ENCODE data around the gene PIM2.

The PIM2 gene

GRCh38 chrX:48894891-48895290, 23.9 kb downstream of the PIM2 start:
- TF ChIP-seq BHLHE40 (IDR thresholded peaks at IDR 0.05; ENCODE audit: borderline replicate concordance) (no peak), FOXA1 (IDR thresholded peaks at IDR 0.05) (no peak), NFRKB (IDR thresholded peaks at IDR 0.05) (no peak), ARNT (IDR thresholded peaks at IDR 0.05) (no peak), FOXK2 (IDR thresholded peaks at IDR 0.05) (no peak), ZNF384 (IDR thresholded peaks at IDR 0.05) (no peak), TARDBP (IDR thresholded peaks at IDR 0.05) (no peak), ELF4 (IDR thresholded peaks at IDR 0.05) (no peak), SP1 (IDR thresholded peaks at IDR 0.05) (no peak), CTBP1 (IDR thresholded peaks at IDR 0.05; ENCODE audit: borderline replicate concordance) (no peak)
- CTCF ChIA-PET = no interaction called here
- no peak for DNase-seq (ENCODE audit: extremely low spot score)
- POLR2A ChIA-PET = no interaction called here

- POLR2A ChIA-PET = interaction anchor here (1.2 to 1.4 kb wide), 2 partner anchors 18 to 217 kb away, joined by 3 to 4 read pairs; partner anchors contain the start of gene SLC35A2
- no peak for DNase-seq (ENCODE audit: extremely low spot score)
- CTCF ChIA-PET = interaction anchor here (0.7 kb wide), 1 partner anchor 66 kb away, joined by 5 read pairs; no protein-coding TSS in a partner anchor
- TF ChIP-seq, protein P1, sequence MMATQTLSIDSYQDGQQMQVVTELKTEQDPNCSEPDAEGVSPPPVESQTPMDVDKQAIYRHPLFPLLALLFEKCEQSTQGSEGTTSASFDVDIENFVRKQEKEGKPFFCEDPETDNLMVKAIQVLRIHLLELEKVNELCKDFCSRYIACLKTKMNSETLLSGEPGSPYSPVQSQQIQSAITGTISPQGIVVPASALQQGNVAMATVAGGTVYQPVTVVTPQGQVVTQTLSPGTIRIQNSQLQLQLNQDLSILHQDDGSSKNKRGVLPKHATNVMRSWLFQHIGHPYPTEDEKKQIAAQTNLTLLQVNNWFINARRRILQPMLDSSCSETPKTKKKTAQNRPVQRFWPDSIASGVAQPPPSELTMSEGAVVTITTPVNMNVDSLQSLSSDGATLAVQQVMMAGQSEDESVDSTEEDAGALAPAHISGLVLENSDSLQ (IDR thresholded peaks at IDR 0.05) = no peak
- TF ChIP-seq ZNF384 (IDR thresholded peaks at IDR 0.05) (no peak), NFRKB (IDR thresholded peaks at IDR 0.05) (no peak), SP1 (IDR thresholded peaks at IDR 0.05) (no peak), FOXK2 (IDR thresholded peaks at IDR 0.05) (no peak), ARNT (IDR thresholded peaks at IDR 0.05) (no peak), TARDBP (IDR thresholded peaks at IDR 0.05) (no peak), BHLHE40 (IDR thresholded peaks at IDR 0.05; ENCODE audit: borderline replicate concordance) (no peak), FOXM1 (IDR thresholded peaks at IDR 0.05; ENCODE audit: borderline replicate concordance) (no peak), LEF1 (IDR thresholded peaks at IDR 0.05; ENCODE audit: borderline replicate concordance) (no peak), FOXA1 (IDR thresholded peaks at IDR 0.05) (no peak), CTBP1 (IDR thresholded peaks at IDR 0.05; ENCODE audit: borderline replicate concordance) (no peak), ELF4 (IDR thresholded peaks at IDR 0.05) (no peak), HDGF (IDR thresholded peaks at IDR 0.05; ENCODE audit: borderline replicate concordance) (no peak), L3MBTL2 (conservative IDR thresholded peaks at IDR 0.05) (no peak), SUZ12 (IDR thresholded peaks at IDR 0.05) (no peak)
Measured at GRCh38 chrX:48893556-48894348, 25.1 kb downstream of the PIM2 start.

DNA sequence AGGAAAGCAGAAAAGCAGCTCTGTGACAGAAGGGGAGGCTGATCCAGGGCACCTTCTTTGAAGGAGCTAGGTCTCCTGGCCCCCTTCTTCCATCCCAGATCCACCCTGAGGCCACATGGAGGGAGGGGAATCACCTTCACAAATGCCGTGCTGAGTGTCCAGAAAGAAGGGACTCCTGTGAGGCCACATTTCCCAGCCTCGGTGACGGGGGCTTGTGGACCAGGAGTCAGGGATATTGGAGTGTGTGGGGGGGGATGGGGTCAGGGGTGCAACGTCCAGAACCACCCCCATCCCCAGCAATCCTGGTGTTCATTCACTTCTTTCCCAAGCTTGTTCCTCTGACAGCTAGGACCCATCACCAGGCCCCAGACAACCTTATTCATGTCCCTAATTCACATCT, 25.9 kb downstream of the PIM2 start:
- CTCF ChIA-PET = interaction anchor here (0.7 kb wide), 1 partner anchor 65 kb away, joined by 5 read pairs; no protein-coding TSS in a partner anchor
- POLR2A ChIA-PET = interaction anchor here (1.2 to 1.4 kb wide), 2 partner anchors 19 to 216 kb away, joined by 3 to 4 read pairs; partner anchors contain the start of gene SLC35A2
- no peak for TF ChIP-seq BHLHE40 (IDR thresholded peaks at IDR 0.05; ENCODE audit: borderline replicate concordance)
- no peak for TF ChIP-seq ZNF384 (IDR thresholded peaks at IDR 0.05)
- TF ChIP-seq CTBP1 (IDR thresholded peaks at IDR 0.05; ENCODE audit: borderline replicate concordance) = no peak
- TF ChIP-seq TARDBP (IDR thresholded peaks at IDR 0.05) = no peak
- no peak for TF ChIP-seq NFRKB (IDR thresholded peaks at IDR 0.05)
- TF ChIP-seq FOXA1 (IDR thresholded peaks at IDR 0.05) = no peak
- no peak for TF ChIP-seq L3MBTL2 (conservative IDR thresholded peaks at IDR 0.05)
- TF ChIP-seq ELF4 (IDR thresholded peaks at IDR 0.05) = no peak
- TF ChIP-seq FOXK2 (IDR thresholded peaks at IDR 0.05) = no peak
- no peak for TF ChIP-seq LEF1 (IDR thresholded peaks at IDR 0.05; ENCODE audit: borderline replicate concordance)
- no peak for TF ChIP-seq HDGF (IDR thresholded peaks at IDR 0.05; ENCODE audit: borderline replicate concordance)
- TF ChIP-seq FOXM1 (IDR thresholded peaks at IDR 0.05; ENCODE audit: borderline replicate concordance) = no peak
- TF ChIP-seq, protein P1 (IDR thresholded peaks at IDR 0.05) = no peak
- TF ChIP-seq ARNT (IDR thresholded peaks at IDR 0.05) = no peak
- DNase-seq (ENCODE audit: extremely low spot score) = no peak

DNA sequence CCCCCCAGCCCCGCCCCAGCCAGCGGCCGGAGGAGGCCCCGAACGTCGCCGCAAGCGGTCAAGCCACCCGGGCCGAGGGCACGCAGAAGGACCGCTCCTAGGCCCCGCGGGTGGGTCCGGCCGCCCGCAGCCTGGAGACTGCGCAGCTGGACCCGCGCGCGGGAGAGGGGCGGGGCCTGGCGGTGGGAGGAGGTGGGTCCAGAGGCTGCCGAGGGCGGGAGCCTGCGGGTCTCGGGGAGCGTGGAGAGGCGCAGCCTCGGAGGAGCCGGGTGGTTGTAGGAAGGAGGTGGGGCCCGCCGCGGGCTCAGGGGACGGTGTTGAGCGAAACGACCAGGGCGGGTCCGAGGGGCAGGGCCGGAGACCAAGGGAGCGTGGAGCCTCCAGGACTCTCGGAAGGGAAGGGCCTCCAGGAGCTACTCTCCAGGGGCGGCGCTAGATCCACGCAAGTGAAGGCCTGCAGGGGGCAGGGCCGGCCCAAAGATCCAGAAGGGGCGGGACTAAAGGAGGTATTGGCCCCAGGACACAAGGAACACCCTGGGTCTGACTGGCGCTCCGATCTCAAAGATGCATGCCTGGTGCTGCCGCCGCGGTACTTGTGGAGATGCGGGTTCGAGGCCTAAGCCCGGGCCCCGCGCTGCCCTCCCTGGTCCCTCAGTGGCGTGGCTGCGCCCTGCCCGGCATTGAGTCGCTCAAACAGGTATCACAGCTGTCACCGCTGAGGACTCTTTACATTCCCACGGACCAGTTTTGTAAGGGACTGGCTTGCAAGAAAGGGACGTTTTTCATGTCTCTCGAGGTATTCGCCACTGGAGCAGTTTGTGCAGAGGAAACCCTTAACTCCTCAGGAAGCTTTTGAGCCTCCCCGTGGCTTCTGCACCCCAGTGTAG, 27.2 kb downstream of the PIM2 start:
- CTCF ChIA-PET = no interaction called here
- TF ChIP-seq ZNF384 (IDR thresholded peaks at IDR 0.05) = no peak
- no peak for TF ChIP-seq BHLHE40 (IDR thresholded peaks at IDR 0.05; ENCODE audit: borderline replicate concordance)
- TF ChIP-seq NFRKB (IDR thresholded peaks at IDR 0.05) = no peak
- TF ChIP-seq L3MBTL2 (conservative IDR thresholded peaks at IDR 0.05) = no peak
- no peak for TF ChIP-seq FOXM1 (IDR thresholded peaks at IDR 0.05; ENCODE audit: borderline replicate concordance)
- no peak for TF ChIP-seq LEF1 (IDR thresholded peaks at IDR 0.05; ENCODE audit: borderline replicate concordance)
- TF ChIP-seq SUZ12 (IDR thresholded peaks at IDR 0.05) = no peak
- TF ChIP-seq, protein P1 (IDR thresholded peaks at IDR 0.05) = no peak
- no peak for TF ChIP-seq ELF4 (IDR thresholded peaks at IDR 0.05)
- no peak for TF ChIP-seq FOXA1 (IDR thresholded peaks at IDR 0.05)
- TF ChIP-seq SP1 (IDR thresholded peaks at IDR 0.05) = no peak
- TF ChIP-seq HDGF (IDR thresholded peaks at IDR 0.05; ENCODE audit: borderline replicate concordance) = no peak
- DNase-seq (ENCODE audit: extremely low spot score) = peak; percentile 79
- POLR2A ChIA-PET = interaction anchor here (1.0 to 1.4 kb wide), 5 partner anchors 20 to 260 kb away, joined by 3 to 6 read pairs (median 3); partner anchors contain the start of gene SLC35A2

GRCh38 chrX:48890934-48891401, 27.9 kb downstream of the PIM2 start:
- CTCF ChIA-PET = no interaction called here
- no peak for DNase-seq (ENCODE audit: extremely low spot score)
- POLR2A ChIA-PET = interaction anchor here (1.0 to 1.4 kb wide), 5 partner anchors 21 to 260 kb away, joined by 3 to 6 read pairs (median 3); partner anchors contain the start of gene SLC35A2
- TF ChIP-seq FOXK2 (IDR thresholded peaks at IDR 0.05) = no peak
- TF ChIP-seq LEF1 (IDR thresholded peaks at IDR 0.05; ENCODE audit: borderline replicate concordance) = no peak
- TF ChIP-seq HDGF (IDR thresholded peaks at IDR 0.05; ENCODE audit: borderline replicate concordance) = no peak
- no peak for TF ChIP-seq ARNT (IDR thresholded peaks at IDR 0.05)
- no peak for TF ChIP-seq ELF4 (IDR thresholded peaks at IDR 0.05)
- no peak for TF ChIP-seq NFRKB (IDR thresholded peaks at IDR 0.05)
- TF ChIP-seq TARDBP (IDR thresholded peaks at IDR 0.05) = no peak
- TF ChIP-seq SP1 (IDR thresholded peaks at IDR 0.05) = no peak
- TF ChIP-seq FOXA1 (IDR thresholded peaks at IDR 0.05) = no peak
- TF ChIP-seq SUZ12 (IDR thresholded peaks at IDR 0.05) = no peak
- TF ChIP-seq ZNF384 (IDR thresholded peaks at IDR 0.05) = no peak
- no peak for TF ChIP-seq L3MBTL2 (conservative IDR thresholded peaks at IDR 0.05)
